MM.1S (cell line): ENCODE results near the gene COX14.

Experiments used
- DNase-seq: peaks from one replicate; pipeline ENCODE4 v3.0.0-alpha.2; 2015
- H2AFZ ChIP-seq: fragments of 300-600 bp; sonication (generic); 2 replicates; pipeline ENCODE4 v1.6.0; 2016; ENCODE audit warnings: antibody characterized with exemption, low read length
- H3F3A ChIP-seq: fragments of 300-600 bp; sonication (generic); 2 replicates; pipeline ENCODE4 v1.6.1; 2016; ENCODE audit warnings: mild to moderate bottlenecking, antibody characterized with exemption, low read length, moderate library complexity, mixed read lengths; ENCODE audit not compliant: insufficient read depth
- H3K27ac ChIP-seq: fragments of 300-600 bp; sonication (generic); 2 replicates; pipeline ENCODE4 v1.5.1; 2016; ENCODE audit warnings: mild to moderate bottlenecking, low read length
- H3K27me3 ChIP-seq: fragments of 300-600 bp; sonication (generic); replicated peaks from 2 replicates; pipeline ENCODE4 v1.6.0; 2016; ENCODE audit warnings: low read length; ENCODE audit not compliant: insufficient read depth
- H3K36me3 ChIP-seq: fragments of 300-600 bp; sonication (generic); replicated peaks from 2 replicates; pipeline ENCODE4 v1.6.1; 2016; ENCODE audit warnings: mild to moderate bottlenecking, low read length, mixed read lengths; ENCODE audit not compliant: insufficient read depth
- H3K4me1 ChIP-seq: fragments of 300-600 bp; sonication (generic); 2 replicates; pipeline ENCODE4 v1.6.1; 2016; ENCODE audit warnings: low read length, mixed read lengths
- H3K4me2 ChIP-seq: fragments of 300-600 bp; sonication (generic); 2 replicates; pipeline ENCODE4 v1.6.0; 2016; ENCODE audit warnings: low read depth, low read length
- H3K4me3 ChIP-seq: fragments of 300-600 bp; sonication (generic); 2 replicates; pipeline ENCODE4 v1.5.1; 2016; ENCODE audit warnings: low read length, mixed read lengths
- H3K79me2 ChIP-seq: fragments of 300-600 bp; sonication (generic); 2 replicates; pipeline ENCODE4 v1.6.1; 2016; ENCODE audit warnings: mixed run types, low read length, mixed read lengths
- H3K9ac ChIP-seq: fragments of 300-600 bp; sonication (generic); 2 replicates; pipeline ENCODE4 v1.6.1; 2016; ENCODE audit warnings: low read length, mixed read lengths
- H3K9me2 ChIP-seq: fragments of 300-600 bp; sonication (generic); replicated peaks from 2 replicates; pipeline ENCODE4 v1.6.1; 2016; ENCODE audit warnings: mild to moderate bottlenecking, low read length, mixed read lengths; ENCODE audit not compliant: insufficient read depth
- H3K9me3 ChIP-seq: fragments of 300-600 bp; sonication (generic); replicated peaks from 2 replicates; pipeline ENCODE4 v1.6.1; 2016; ENCODE audit warnings: mild to moderate bottlenecking, low read length, mixed read lengths; ENCODE audit not compliant: insufficient read depth
- H4K20me1 ChIP-seq: fragments of 300-600 bp; sonication (generic); 2 replicates; pipeline ENCODE4 v1.6.1; 2016; ENCODE audit warnings: mild to moderate bottlenecking, low read length, moderate library complexity, mixed read lengths; ENCODE audit not compliant: insufficient read depth
- CTCF ChIP-seq: fragments of 300-600 bp; sonication (generic); IDR thresholded peaks from 2 replicates; pipeline ENCODE4 v1.5.1; 2016; ENCODE audit warnings: antibody characterized with exemption, low read length, mixed read lengths
- EZH2 ChIP-seq: fragments of 300-600 bp; sonication (generic); optimal IDR thresholded peaks from 2 replicates; pipeline ENCODE3; 2017; ENCODE audit warnings: low read depth, mild to moderate bottlenecking, antibody characterized with exemption, low read length, mixed read lengths
- EZH2phosphoT487 ChIP-seq: fragments of 300-600 bp; sonication (generic); IDR thresholded peaks from 2 replicates; pipeline ENCODE4 v1.6.1; 2018; ENCODE audit warnings: antibody characterized with exemption, low read length

The COX14 gene

GRCh38 chr12:50123203-50123602 lies 11.2 kb downstream of the COX14 start:
- peaks cover 24% of the 10 kb centered on the region for H3K79me2 ChIP-seq

GRCh38 chr12:50127546-50127945 lies 15.5 kb downstream of the COX14 start:
- no peaks in the 10 kb centered on the region; the same call in 1 of the 2 replicates for H3K36me3 ChIP-seq
- no peaks in the 10 kb centered on the region for H3K9me3 ChIP-seq
- H3K4me1 ChIP-seq: 0 out of 2 replicates have a peak, but pooled peaks cover 4% of the 10 kb centered on the region
- DNase-seq: no peak
- TF ChIP-seq CTCF (no peak), EZH2 (no peak), EZH2phosphoT487 (no peak)
- H3K9me2 ChIP-seq: no peaks in the 10 kb centered on the region
- H4K20me1 ChIP-seq: no peaks in the 10 kb centered on the region
- H3K27me3 ChIP-seq: no peaks in the 10 kb centered on the region
- H3K4me3 ChIP-seq: no peak overlapping the region
- no peak overlapping the region for H3K9ac ChIP-seq
- peaks cover 2% of the 10 kb centered on the region; the same call in 1 of the 2 replicates for H3K79me2 ChIP-seq
- H3K4me2 ChIP-seq: no peak overlapping the region
- no peaks in the 10 kb centered on the region for H3F3A ChIP-seq
- no peak overlapping the region for H3K27ac ChIP-seq
- no peak overlapping the region for H2AFZ ChIP-seq

More at GRCh38 chr12:50123203-50123602, 11.2 kb downstream of the COX14 start:
- DNase-seq: no peak
- Histone ChIP-seq H3K9ac (no peak overlapping the region), H3K9me2 (no peaks in the 10 kb centered on the region), H3K4me3 (no peak overlapping the region), H4K20me1 (no peaks in the 10 kb centered on the region), H3K4me1 (0 out of 2 replicates have a peak, but pooled peaks cover 4% of the 10 kb centered on the region), H3K27ac (no peak overlapping the region), H3K27me3 (no peaks in the 10 kb centered on the region), H3K36me3 (no peaks in the 10 kb centered on the region), H3F3A (no peaks in the 10 kb centered on the region), H3K9me3 (no peaks in the 10 kb centered on the region), H2AFZ (no peak overlapping the region), H3K4me2 (no peak overlapping the region)
- TF ChIP-seq EZH2 (no peak), EZH2phosphoT487 (no peak), CTCF (no peak)

GRCh38 chr12:50129290-50129689 lies 17.3 kb downstream of the COX14 start:
- Histone ChIP-seq H3K9me2 (no peaks in the 10 kb centered on the region), H4K20me1 (no peaks in the 10 kb centered on the region), H3K4me1 (0 out of 2 replicates have a peak, but pooled peaks cover 4% of the 10 kb centered on the region), H3K9ac (no peak overlapping the region), H3K4me3 (no peak overlapping the region), H3K36me3 (no peaks in the 10 kb centered on the region; the same call in 1 of the 2 replicates), H2AFZ (no peak overlapping the region), H3K27me3 (no peaks in the 10 kb centered on the region), H3K9me3 (no peaks in the 10 kb centered on the region), H3K79me2 (no peaks in the 10 kb centered on the region), H3F3A (no peaks in the 10 kb centered on the region), H3K27ac (no peak overlapping the region), H3K4me2 (no peak overlapping the region)
- DNase-seq: no peak
- TF ChIP-seq EZH2phosphoT487 (no peak), EZH2 (no peak), CTCF (no peak)
